Anterior cingulate cortex (tissue), 58 donors: Measurements from ENCODE around the gene NTRK2.

Experiments used
- DNase-seq, 58 donors: peaks; one replicate each; lab custom pipeline; 2025; lab: John Stamatoyannopoulos, UW

The NTRK2 gene

DNA sequence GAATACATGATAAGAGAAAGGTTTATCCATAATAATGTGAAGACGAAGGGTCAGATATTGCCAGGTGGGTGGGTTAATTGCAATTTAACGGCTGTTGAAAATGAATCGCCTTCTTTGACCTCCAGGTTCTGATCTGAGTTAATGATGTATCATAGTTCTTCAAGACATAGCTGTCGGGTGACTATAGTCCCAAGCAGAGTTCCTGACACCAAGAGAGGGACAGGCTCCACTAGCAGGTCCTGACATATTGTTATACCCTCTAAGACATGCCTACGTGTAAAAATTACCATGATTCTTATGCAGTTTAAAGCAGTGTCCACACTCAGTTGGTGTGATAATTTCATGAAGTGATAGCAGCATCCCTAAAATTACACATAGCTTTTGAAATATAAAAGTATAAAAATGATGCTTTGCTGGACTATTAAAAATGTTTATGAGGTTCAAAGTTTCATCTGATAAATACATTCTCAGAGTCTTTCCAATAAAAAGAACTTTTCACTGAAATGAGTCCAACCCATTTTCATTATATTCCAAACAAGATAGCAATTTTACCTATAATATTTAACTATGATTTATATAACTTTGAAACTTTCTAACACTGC, 53.0 kb downstream of the NTRK2 start:
- DNase-seq: no peak

DNA sequence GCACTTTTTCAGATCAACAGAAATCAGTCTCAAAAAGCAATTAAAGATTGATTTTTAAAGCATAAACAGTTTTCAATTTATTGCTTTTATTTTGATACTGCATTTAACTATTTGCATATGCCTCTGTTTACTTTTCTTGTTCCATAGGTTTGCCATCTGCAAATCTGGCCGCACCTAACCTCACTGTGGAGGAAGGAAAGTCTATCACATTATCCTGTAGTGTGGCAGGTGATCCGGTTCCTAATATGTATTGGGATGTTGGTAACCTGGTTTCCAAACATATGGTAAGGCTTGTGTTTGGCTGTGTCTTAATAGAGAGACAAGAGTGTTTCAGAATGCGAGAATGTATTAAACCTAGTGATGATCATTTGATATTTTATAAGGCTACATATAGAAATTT, 53.9 kb downstream of the NTRK2 start:
- DNase-seq: no peak

GRCh38 chr9:84731696-84732095, 62.2 kb downstream of the NTRK2 start:
- DNase-seq: no peak

- no peak for DNase-seq
Observed at GRCh38 chr9:84736081-84736480, 66.6 kb downstream of the NTRK2 start.

DNA sequence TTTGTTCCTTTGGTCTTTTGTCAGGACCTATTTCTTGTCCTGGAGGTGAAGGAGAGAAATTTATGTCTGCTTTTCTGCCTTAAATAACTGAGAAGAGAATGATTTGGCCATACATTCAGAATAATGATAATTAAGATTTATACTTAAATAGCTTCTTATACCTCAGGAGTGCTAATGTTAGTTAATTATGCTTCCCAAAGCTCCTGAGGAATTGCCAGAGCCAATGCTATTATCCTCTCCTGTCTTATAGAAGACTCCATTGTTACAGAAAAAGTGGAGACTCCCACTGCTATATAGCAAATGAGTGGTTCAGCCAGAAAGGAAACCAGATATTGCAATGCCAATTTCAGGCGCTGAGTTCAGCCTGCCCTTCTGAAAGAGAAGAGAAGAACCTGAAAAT, 67.0 kb downstream of the NTRK2 start:
- DNase-seq: no peak

DNA sequence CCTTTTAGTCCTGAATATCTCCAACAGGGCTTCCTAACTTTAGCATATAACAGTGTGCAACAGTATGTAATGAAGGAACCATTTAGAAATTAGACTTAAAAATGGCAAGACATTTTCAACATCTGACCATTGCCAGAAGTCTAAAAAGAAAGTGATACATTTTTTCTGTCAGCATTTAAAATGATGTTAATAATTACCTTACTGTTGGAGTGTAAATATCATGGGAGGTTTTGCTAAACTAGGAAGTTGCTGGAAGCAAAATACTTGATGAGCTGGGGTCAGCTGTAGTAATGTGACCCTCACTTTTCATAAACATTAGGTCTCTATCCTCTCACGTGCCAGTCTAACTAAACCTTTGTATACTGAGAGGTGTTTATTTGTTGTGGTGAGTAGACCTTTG, 68.8 kb downstream of the NTRK2 start:
- DNase-seq: no peak

- no peak for DNase-seq
Observed at GRCh38 chr9:84742261-84742660, 72.7 kb downstream of the NTRK2 start.

- DNase-seq: no peak
Observed at GRCh38 chr9:84744195-84744594, 74.7 kb downstream of the NTRK2 start.

DNA sequence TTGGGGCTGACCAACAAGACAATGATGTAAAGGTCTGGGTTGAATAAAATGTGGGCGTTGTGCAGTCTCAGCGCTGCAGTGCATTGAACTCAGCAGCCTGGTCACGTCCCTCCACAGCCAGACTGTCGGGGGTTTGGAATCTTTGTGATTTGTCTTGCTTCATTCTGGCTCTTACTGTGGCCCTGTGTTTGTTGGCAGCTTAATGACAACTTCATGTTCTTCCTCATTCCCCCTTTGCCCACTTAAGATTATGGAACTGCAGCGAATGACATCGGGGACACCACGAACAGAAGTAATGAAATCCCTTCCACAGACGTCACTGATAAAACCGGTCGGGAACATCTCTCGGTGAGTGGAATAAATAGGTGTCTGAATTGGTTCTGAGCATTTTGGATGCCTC, 75.2 kb downstream of the NTRK2 start:
- DNase-seq: no peak

DNA sequence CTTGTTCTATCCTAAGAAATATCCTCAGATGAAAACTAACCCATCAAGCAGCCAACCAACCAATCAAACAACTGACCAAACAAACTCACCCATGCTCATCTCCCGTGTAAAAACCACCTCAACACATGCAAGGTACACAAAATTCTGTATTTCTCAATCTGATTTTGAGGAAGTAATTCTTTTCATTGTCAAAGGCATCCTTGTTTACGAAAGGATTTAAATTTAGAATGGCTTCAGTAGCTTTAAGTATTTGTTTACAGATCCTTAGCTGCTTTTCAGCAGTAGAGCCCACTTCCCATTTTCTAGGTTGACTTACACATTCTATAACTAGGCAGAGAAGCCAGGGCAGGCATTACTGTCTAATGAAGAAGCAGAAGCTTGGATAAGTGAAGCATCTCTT, 78.6 kb downstream of the NTRK2 start:
- DNase-seq: no peak

GRCh38 chr9:84750152-84750865, 80.8 kb downstream of the NTRK2 start:
- DNase-seq: peak in 2 of 58 donors; percentile 4 to 30

- DNase-seq: no peak
Observed at GRCh38 chr9:84751921-84752320, 82.4 kb downstream of the NTRK2 start.

GRCh38 chr9:84754461-84754860, 84.9 kb downstream of the NTRK2 start:
- no peak for DNase-seq

GRCh38 chr9:84754881-84755280, 85.4 kb downstream of the NTRK2 start:
- DNase-seq: no peak

DNA sequence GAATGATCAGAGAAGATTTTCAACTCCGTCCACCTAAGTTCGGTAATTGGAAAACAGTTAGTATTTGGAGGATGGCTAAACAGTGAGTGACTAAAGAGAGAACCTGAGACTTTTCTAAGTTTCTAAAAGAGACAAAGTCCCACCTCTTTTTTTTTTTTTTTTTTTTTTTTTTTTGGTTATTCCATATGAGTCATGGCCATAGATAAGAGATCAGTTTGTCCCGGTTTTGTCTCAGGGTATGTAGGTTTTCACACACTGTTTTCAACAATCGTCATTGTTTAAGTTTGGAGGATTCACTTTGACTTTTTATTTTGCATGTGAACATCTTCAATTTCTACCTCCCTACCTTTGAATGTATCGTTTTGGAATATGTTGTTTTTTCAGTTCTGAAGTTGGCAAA, 85.9 kb downstream of the NTRK2 start:
- DNase-seq: no peak

- peak in 36 of 58 donors; percentile 8 to 84 (median 37) for DNase-seq
Observed at GRCh38 chr9:84756171-84756570, 86.6 kb downstream of the NTRK2 start.

DNA sequence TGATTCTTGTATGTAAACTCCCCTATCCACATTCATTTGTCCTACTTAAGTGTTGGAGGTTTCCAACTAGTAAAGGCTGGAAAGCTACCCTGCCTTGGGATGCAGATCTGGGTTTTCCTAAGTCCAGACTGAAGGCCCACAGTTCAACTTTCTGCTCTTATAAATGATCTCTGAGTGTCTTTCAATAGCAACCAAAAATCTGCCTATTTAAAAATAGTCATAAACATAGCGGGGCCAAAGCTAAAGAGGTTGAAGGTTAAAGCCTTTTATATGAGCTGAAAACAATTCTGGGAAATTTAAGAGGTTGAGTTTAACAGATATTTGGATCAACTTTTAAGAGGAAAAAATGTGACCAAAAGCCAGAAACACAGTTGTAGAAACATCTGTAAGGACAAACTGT, 87.2 kb downstream of the NTRK2 start:
- no peak for DNase-seq

GRCh38 chr9:84758817-84759216, 89.3 kb downstream of the NTRK2 start:
- no peak for DNase-seq

DNA sequence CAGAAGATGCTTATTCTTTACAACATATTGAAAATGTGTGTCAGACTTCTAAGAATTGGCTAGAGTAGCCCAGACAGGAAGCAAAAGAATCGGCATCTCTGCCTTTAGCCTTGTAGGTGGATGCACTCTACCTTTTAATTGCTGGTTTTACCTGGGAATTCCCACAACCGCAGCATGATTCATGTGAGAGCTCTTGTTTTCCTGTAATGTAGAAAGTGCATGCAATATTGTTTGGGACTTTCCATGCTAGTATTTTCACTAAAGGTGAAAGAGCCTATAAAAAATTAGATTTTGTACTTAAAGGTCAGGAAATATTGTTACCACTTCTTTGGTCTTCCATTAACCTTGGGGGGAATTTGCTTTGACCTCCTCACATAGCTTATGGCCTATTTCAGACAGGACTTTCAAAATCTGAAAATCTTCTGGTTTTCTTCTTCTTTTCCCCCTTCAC, 89.8 kb downstream of the NTRK2 start:
- DNase-seq: no peak

- no peak for DNase-seq
Observed at GRCh38 chr9:84759804-84760203, 90.3 kb downstream of the NTRK2 start.

GRCh38 chr9:84761137-84761808, 91.7 kb downstream of the NTRK2 start:
- DNase-seq: no peak

DNA sequence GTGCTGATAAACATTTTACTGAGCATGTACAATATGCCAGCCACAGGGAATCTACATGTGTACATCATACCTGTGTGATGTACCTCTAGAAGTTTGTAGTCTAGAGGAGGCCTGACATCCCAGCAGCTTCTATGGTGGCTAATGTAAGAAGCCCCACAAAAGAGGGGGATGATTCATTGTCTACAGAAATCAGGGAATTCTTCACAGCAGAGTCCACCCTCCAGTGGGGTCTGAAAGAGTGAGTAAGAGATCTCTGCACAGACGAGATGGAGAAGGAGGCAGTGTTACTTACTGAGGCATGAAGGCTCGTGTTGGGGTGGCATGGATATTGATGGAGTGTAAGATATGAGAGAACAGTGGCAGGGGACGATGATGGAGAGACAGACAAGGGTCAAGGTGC, 103.0 kb downstream of the NTRK2 start:
- DNase-seq: no peak
